Stimulated activated memory B cell treated with anti-CD40 and anti-IgM and Interleukin-4, amounts not matched to agents 10 μg/mL and 1 μg/mL and 100 μg/mL, for 72 hours (primary cell): Measurements from ENCODE around the gene SLC25A19.

Source experiments
- ATAC-seq: fragments of 150-1000 bp; cut with Tn5 transposase; 2 replicates; pipeline ENCODE4 v1.10.0; 2021
- H3K27ac Mint-ChIP-seq: one replicate; pipeline ENCODE4 v1.8.0; 2022; ENCODE audit warnings: mild to moderate bottlenecking, mixed read lengths
- H3K27me3 Mint-ChIP-seq: one replicate; pipeline ENCODE4 v1.8.0; 2022; ENCODE audit warnings: mixed read lengths
- H3K36me3 Mint-ChIP-seq: one replicate; pipeline ENCODE4 v1.8.0; 2022; ENCODE audit warnings: mixed read lengths
- H3K4me1 Mint-ChIP-seq: one replicate; pipeline ENCODE4 v1.8.0; 2022; ENCODE audit warnings: mixed read lengths
- H3K4me3 Mint-ChIP-seq: one replicate; pipeline ENCODE4 v1.8.0; 2022; ENCODE audit warnings: mild to moderate bottlenecking, moderate library complexity, mixed read lengths
- H3K9me3 Mint-ChIP-seq: one replicate; pipeline ENCODE4 v1.8.0; 2022; ENCODE audit warnings: mixed read lengths

SLC25A19 gene

DNA sequence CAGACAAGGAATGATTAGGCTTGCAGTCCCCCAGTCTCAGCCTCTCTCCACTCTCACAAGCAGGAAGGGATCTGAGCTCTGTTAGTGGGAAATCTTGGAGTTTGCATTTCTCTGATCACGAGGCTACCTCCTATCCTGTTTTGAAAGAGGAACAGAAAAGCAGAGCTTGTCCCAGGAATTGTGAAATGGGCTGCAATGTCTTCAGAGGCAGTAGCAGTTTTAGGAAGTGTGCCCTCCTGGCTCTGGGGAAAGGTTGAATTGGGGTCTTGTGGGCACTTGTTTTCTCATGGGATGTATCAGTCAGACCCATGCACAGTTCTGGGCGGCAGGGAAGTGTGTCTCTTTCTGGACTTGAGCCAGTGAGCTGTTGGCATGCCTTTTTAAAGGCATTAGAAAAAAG lies 60.9 kb downstream of the SLC25A19 start:
- Mint-ChIP-seq H3K36me3 (peaks cover 60% of the 10 kb centered on the region), H3K27me3 (no peaks in the 10 kb centered on the region), H3K27ac (peak overlapping the region; percentile 23), H3K9me3 (no peaks in the 10 kb centered on the region), H3K4me1 (no peaks in the 10 kb centered on the region), H3K4me3 (no peak overlapping the region)
- ATAC-seq, result no peak

DNA sequence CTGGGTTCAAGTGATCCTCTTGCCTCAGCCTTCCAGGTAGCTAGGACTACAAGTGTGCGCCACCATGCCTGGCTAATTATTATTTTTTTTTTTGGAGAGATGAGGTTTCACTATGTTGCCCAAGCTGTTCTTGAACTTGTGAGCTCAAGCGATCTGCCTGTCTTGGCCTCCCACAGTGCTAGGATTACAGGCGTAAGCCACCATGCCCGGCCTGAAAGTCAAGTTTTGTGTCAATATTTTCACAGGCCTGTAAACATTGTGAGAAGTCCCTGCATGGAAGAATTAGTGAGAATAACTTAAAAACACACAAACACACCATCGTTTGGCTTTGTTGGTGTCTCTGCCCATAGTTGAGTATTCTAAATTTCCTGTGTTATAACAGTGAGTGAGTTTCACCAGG lies 61.5 kb downstream of the SLC25A19 start:
- Mint-ChIP-seq H3K27me3 (no peaks in the 10 kb centered on the region), H3K4me3 (no peak overlapping the region), H3K9me3 (no peaks in the 10 kb centered on the region), H3K36me3 (peaks cover 54% of the 10 kb centered on the region), H3K4me1 (no peaks in the 10 kb centered on the region), H3K27ac (peak overlapping the region; percentile 23)
- no peak for ATAC-seq

DNA sequence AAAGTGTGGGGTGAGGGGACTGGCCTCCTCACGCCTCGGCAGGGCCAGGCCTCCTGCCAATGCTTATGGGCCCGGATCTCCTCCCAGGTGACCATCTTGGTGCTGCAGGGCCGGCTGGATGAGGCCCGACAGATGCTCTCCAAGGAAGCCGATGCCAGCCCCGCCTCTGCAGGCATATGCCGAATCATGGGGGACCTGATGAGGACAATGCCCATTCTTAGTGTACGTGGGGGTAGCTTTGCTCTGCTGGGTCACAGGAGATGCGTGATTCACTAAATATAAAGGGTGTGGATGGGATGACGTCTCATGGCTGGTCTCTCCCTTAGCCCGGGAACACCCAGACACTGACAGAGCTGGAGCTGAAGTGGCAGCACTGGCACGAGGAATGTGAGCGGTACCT lies 64.2 kb downstream of the SLC25A19 start:
- no peaks in the 10 kb centered on the region for H3K27me3 Mint-ChIP-seq
- no peak for ATAC-seq
- H3K4me1 Mint-ChIP-seq, result no peaks in the 10 kb centered on the region
- H3K36me3 Mint-ChIP-seq, result peaks cover 39% of the 10 kb centered on the region
- H3K4me3 Mint-ChIP-seq, result no peak overlapping the region
- no peaks in the 10 kb centered on the region for H3K9me3 Mint-ChIP-seq
- H3K27ac Mint-ChIP-seq, result no peak overlapping the region
